Measurements from ENCODE around the gene INAVA.

DNA sequence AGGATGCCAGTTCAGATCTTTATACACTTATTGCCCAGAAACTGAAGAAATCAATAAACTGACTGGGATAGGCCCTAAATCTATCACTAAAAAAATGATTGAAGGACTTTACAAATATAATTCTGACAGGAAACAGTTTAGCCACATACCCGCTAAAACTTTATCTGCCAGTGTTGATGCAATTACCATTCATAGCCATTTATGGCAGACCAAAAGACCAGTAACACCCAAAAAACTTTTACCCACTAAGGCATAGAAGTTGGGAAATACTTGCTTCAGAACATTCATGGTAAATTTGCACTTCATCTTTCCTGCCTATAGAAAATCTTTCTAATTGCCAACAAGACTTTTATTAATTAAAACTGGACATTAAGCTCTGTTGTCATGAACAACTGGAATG lies 36.9 kb upstream of the INAVA start:
- TF ChIP-seq TAF1 (IDR thresholded peaks at IDR 0.05; ENCODE audit: borderline replicate concordance, low read depth, low read length) (no peak), POLR2A (IDR thresholded peaks at IDR 0.05; ENCODE audit: low read depth, low read length) (no peak), ZNF274 (IDR thresholded peaks at IDR 0.05; ENCODE audit: insufficient read depth, insufficient read length) (no peak), YY1 (IDR thresholded peaks at IDR 0.05; ENCODE audit: low read depth, low read length) (no peak), LARP7 (IDR thresholded peaks at IDR 0.05) (no peak), EED (IDR thresholded peaks at IDR 0.05; ENCODE audit: low read depth) (no peak)
- TF ChIP-seq, protein P1, sequence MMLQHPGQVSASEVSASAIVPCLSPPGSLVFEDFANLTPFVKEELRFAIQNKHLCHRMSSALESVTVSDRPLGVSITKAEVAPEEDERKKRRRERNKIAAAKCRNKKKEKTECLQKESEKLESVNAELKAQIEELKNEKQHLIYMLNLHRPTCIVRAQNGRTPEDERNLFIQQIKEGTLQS (IDR thresholded peaks at IDR 0.05; ENCODE audit: borderline replicate concordance, extremely low read depth, low read depth, low read length) = no peak
- TF ChIP-seq, protein P2, sequence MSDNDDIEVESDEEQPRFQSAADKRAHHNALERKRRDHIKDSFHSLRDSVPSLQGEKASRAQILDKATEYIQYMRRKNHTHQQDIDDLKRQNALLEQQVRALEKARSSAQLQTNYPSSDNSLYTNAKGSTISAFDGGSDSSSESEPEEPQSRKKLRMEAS (IDR thresholded peaks at IDR 0.05; ENCODE audit: low read depth, low read length) = no peak
- TF ChIP-seq, protein P3, sequence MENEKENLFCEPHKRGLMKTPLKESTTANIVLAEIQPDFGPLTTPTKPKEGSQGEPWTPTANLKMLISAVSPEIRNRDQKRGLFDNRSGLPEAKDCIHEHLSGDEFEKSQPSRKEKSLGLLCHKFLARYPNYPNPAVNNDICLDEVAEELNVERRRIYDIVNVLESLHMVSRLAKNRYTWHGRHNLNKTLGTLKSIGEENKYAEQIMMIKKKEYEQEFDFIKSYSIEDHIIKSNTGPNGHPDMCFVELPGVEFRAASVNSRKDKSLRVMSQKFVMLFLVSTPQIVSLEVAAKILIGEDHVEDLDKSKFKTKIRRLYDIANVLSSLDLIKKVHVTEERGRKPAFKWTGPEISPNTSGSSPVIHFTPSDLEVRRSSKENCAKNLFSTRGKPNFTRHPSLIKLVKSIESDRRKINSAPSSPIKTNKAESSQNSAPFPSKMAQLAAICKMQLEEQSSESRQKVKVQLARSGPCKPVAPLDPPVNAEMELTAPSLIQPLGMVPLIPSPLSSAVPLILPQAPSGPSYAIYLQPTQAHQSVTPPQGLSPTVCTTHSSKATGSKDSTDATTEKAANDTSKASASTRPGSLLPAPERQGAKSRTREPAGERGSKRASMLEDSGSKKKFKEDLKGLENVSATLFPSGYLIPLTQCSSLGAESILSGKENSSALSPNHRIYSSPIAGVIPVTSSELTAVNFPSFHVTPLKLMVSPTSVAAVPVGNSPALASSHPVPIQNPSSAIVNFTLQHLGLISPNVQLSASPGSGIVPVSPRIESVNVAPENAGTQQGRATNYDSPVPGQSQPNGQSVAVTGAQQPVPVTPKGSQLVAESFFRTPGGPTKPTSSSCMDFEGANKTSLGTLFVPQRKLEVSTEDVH (IDR thresholded peaks at IDR 0.05; ENCODE audit: low read depth, partially characterized antibody) = no peak
- TF ChIP-seq, protein P4, sequence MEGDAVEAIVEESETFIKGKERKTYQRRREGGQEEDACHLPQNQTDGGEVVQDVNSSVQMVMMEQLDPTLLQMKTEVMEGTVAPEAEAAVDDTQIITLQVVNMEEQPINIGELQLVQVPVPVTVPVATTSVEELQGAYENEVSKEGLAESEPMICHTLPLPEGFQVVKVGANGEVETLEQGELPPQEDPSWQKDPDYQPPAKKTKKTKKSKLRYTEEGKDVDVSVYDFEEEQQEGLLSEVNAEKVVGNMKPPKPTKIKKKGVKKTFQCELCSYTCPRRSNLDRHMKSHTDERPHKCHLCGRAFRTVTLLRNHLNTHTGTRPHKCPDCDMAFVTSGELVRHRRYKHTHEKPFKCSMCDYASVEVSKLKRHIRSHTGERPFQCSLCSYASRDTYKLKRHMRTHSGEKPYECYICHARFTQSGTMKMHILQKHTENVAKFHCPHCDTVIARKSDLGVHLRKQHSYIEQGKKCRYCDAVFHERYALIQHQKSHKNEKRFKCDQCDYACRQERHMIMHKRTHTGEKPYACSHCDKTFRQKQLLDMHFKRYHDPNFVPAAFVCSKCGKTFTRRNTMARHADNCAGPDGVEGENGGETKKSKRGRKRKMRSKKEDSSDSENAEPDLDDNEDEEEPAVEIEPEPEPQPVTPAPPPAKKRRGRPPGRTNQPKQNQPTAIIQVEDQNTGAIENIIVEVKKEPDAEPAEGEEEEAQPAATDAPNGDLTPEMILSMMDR (IDR thresholded peaks at IDR 0.05 in 2 of 3, conservative IDR thresholded peaks at IDR 0.05 in 1 of 3; ENCODE audit: control insufficient read depth in 2 of 3, extremely low read depth in 1 of 3, insufficient read depth in 1 of 3, low read depth in 3 of 3, low read length in 3 of 3) = no peak

All from GM12878 (cell line).